HG02852 (cell line): ENCODE results near the gene ARF1.

Experiments
- ATAC-seq: cut with Tn5 transposase; IDR thresholded peaks from one replicate; pipeline ENCODE4 v1.9.1; 2021; ENCODE audit warnings: mild to moderate bottlenecking, moderate library complexity; ENCODE audit not compliant: unreplicated experiment

Gene ARF1

GRCh38 chr1:228068359-228068758, 14.1 kb upstream of the ARF1 start:
- ATAC-seq: no peak

GRCh38 chr1:228070173-228070572, 12.3 kb upstream of the ARF1 start:
- ATAC-seq: no peak

- ATAC-seq: no peak
Measured at GRCh38 chr1:228070851-228071250, 11.7 kb upstream of the ARF1 start.

- ATAC-seq: no peak
Measured at GRCh38 chr1:228071839-228072657, 10.5 kb upstream of the ARF1 start.

- ATAC-seq: no peak
Measured at GRCh38 chr1:228072658-228073043, 9.9 kb upstream of the ARF1 start.

GRCh38 chr1:228073061-228073856, 9.2 kb upstream of the ARF1 start:
- ATAC-seq: no peak

- no peak for ATAC-seq
Measured at GRCh38 chr1:228073857-228074545, 8.5 kb upstream of the ARF1 start.

- ATAC-seq: no peak
Measured at GRCh38 chr1:228074954-228075730, 7.4 kb upstream of the ARF1 start.

- ATAC-seq: no peak
Measured at GRCh38 chr1:228075801-228076271, 6.7 kb upstream of the ARF1 start.

GRCh38 chr1:228076796-228077430, 5.6 kb upstream of the ARF1 start:
- ATAC-seq: no peak

- ATAC-seq: no peak
Measured at GRCh38 chr1:228077565-228078330, 4.8 kb upstream of the ARF1 start.

- ATAC-seq: no peak
Measured at GRCh38 chr1:228079013-228079412, 3.5 kb upstream of the ARF1 start.

- no peak for ATAC-seq
Measured at GRCh38 chr1:228079601-228080263, 2.8 kb upstream of the ARF1 start.

- no peak for ATAC-seq
Measured at GRCh38 chr1:228081144-228081543, 1.4 kb upstream of the ARF1 start.

- peak; percentile 32 for ATAC-seq
Measured at GRCh38 chr1:228081578-228082213, 812 bp upstream of the ARF1 start.

- peak; percentile 16 for ATAC-seq
Measured at GRCh38 chr1:228082918-228083870, 686 bp downstream of the ARF1 start.

- ATAC-seq: no peak
Measured at GRCh38 chr1:228083871-228084278, 1.4 kb downstream of the ARF1 start.
